ENCODE results near the gene WIZ. TPM values are rescaled to one million over a fixed set of nuclear protein-coding genes. Genes with fewer than 3 reads are reported as not detected.
"Not testable (repeated sequence)": the region's sequence is repeated elsewhere in the genome, so short reads cannot be mapped to it uniquely, and the experiment has no call there.

WIZ gene
- total and polyA plus RNA-seq, 11 donors = 19.0 to 52.4 (median 25.7) TPM

- WGBS, 4 donors = 0 to 1% (median 0%) methylated on average over 36 to 61 of the region's 61 CpGs
- peak; percentile 98 to 100 (median 99) for DNase-seq
- intact Hi-C loops (cut with DNase I) = loop anchor here in 7 of 10 donors (2.0 to 10.0 kb wide), 5 partner anchors 32 to 244 kb away; partner anchors contain the start of gene AKAP8 (in 2 of the 7)
- Histone ChIP-seq H3K4me1 (peaks cover 6 to 58% (median 39%) of the 10 kb centered on the region in 12 donors), H3K36me3 (peaks cover 0 to 44% (median 21%) of the 10 kb centered on the region in 9 donors), H3K27ac (peak within 1 kb of the TSS; percentile 71 to 95 (median 91)), H3K27me3 (no peaks in the 10 kb centered on the region), H3K4me3 (peak within 1 kb of the TSS; percentile 75 to 100 (median 93)), H3K9me3 (no peaks in the 10 kb centered on the region)
- peak; percentile 95 to 98 (median 96) for ATAC-seq
- TF ChIP-seq POLR2A (IDR thresholded peaks at IDR 0.05) = peak; percentile 53 to 91
- TF ChIP-seq, protein P1, sequence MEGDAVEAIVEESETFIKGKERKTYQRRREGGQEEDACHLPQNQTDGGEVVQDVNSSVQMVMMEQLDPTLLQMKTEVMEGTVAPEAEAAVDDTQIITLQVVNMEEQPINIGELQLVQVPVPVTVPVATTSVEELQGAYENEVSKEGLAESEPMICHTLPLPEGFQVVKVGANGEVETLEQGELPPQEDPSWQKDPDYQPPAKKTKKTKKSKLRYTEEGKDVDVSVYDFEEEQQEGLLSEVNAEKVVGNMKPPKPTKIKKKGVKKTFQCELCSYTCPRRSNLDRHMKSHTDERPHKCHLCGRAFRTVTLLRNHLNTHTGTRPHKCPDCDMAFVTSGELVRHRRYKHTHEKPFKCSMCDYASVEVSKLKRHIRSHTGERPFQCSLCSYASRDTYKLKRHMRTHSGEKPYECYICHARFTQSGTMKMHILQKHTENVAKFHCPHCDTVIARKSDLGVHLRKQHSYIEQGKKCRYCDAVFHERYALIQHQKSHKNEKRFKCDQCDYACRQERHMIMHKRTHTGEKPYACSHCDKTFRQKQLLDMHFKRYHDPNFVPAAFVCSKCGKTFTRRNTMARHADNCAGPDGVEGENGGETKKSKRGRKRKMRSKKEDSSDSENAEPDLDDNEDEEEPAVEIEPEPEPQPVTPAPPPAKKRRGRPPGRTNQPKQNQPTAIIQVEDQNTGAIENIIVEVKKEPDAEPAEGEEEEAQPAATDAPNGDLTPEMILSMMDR (IDR thresholded peaks at IDR 0.05) = peak; percentile 50 to 81 (median 63)
These were observed 31.0 kb downstream of the WIZ start, which contains the start of gene AKAP8L for GRCh38 chr19:15418579-15419412. Gene AKAP8L (minus strand): TSS chr19:15418988. CDS start chr19:15418923, 65 bp downstream.

DNA sequence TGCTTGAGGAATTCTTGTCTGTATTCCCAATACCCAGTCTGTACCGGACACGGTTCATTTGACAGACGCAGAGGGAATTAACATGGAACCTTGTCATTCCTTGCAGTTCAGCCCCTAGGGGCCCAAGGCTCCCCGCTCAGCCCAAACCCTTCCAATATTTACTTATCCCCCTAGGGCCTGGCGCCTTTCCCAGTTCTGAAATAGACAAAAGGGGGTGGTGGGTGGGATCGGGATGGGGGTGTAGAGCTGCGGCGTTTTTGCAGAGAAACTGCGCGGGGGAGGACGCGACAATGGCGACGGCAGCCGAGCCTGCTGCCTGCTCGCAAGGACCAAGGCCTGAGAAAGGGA, 31.6 kb downstream of the WIZ start:
- intact Hi-C loops (cut with DNase I) = loop anchor here in 7 of 10 donors (2.0 to 10.0 kb wide), 5 partner anchors 33 to 243 kb away; partner anchors contain the start of gene AKAP8 (in 2 of the 7)
- no peak for TF ChIP-seq POLR2A (IDR thresholded peaks at IDR 0.05)
- TF ChIP-seq, protein P1 (IDR thresholded peaks at IDR 0.05) = no peak
- peaks cover 6 to 64% (median 45%) of the 10 kb centered on the region in 12 donors for H3K4me1 ChIP-seq
- DNase-seq (peak in 3 of 5 donors; percentile 30 to 57 (median 40)), ATAC-seq (peak in 1 of 4 donors; percentile 0)
- H3K4me3 ChIP-seq = peak overlapping the region; percentile 75 to 100 (median 93)
- no peaks in the 10 kb centered on the region for H3K27me3 ChIP-seq
- H3K27ac ChIP-seq = peak overlapping the region; percentile 71 to 95 (median 91)
- H3K9me3 ChIP-seq = no peaks in the 10 kb centered on the region
- H3K36me3 ChIP-seq = peaks cover 0 to 38% (median 15%) of the 10 kb centered on the region in 9 donors
- 0 to 1% (median 1%) methylated on average over 16 of the region's 16 CpGs for WGBS, 4 donors

DNA sequence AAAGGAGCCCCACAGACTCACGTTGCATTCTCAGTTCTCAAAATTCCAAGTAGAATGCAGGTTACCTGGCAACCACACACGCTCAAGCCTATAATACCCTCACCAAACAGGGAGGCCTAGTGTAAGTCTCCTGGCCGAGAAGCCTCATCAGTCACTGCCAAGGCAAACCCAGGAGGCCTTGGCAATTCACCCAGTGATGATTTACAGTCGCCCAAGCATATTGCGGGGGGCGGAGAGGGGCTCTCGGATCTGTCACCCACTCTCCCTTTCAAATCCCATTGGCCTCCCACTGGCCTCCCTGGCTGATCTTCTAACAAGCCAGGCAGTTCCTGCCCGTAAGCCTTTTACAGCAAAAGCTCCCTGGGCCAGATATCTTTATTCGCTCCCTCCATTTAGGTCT, 32.1 kb downstream of the WIZ start:
- Histone ChIP-seq H3K4me3 (peak overlapping the region; percentile 75 to 100 (median 93)), H3K36me3 (peaks cover 0 to 33% (median 13%) of the 10 kb centered on the region in 9 donors), H3K4me1 (peaks cover 6 to 65% (median 48%) of the 10 kb centered on the region in 12 donors), H3K27ac (peak overlapping the region in 10 of 12 donors; percentile 83 to 95 (median 92)), H3K9me3 (no peaks in the 10 kb centered on the region), H3K27me3 (no peaks in the 10 kb centered on the region)
- DNase-seq (peak in 3 of 5 donors; percentile 21 to 39 (median 26)), ATAC-seq (no peak)
- WGBS, 4 donors = 5 to 11% (median 7%) methylated on average over 9 of the region's 9 CpGs
- TF ChIP-seq, protein P1 (IDR thresholded peaks at IDR 0.05) = no peak
- no peak for TF ChIP-seq POLR2A (IDR thresholded peaks at IDR 0.05)
- intact Hi-C loops (cut with DNase I) = loop anchor here in 7 of 10 donors (2.0 to 10.0 kb wide), 5 partner anchors 33 to 243 kb away; partner anchors contain the start of gene AKAP8 (in 2 of the 7)

DNA sequence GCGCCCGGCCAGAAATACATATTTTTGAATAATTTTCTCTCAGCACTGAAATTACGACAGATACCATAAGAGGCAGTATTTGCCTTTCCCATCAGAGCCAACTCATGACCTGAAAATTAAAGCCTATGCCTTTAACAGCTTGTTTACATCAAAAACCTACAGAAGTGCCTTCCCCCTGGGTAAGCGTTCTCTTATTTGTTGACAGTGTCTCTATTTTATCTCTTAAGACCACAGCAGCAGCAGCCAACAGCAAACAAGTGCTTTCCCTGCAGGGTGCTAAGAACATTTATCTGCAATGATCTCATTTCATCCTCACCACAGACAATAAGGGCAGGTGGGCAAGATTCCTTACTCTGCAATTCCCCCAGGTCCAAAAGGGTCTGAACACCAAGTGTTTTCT, 36.9 kb downstream of the WIZ start:
- Histone ChIP-seq H3K27me3 (no peaks in the 10 kb centered on the region), H3K36me3 (peaks cover 0 to 55% (median 38%) of the 10 kb centered on the region in 9 donors), H3K27ac (peak overlapping the region in 2 of 12 donors; percentile 23 to 45), H3K4me1 (peaks cover 11 to 87% (median 67%) of the 10 kb centered on the region in 12 donors), H3K9me3 (no peaks in the 10 kb centered on the region), H3K4me3 (no peak overlapping the region)
- WGBS, 4 donors = 65 to 79% (median 69%) methylated on average over 4 of the region's 4 CpGs
- ATAC-seq (no peak), DNase-seq (no peak)
- no peak for TF ChIP-seq POLR2A (IDR thresholded peaks at IDR 0.05)
- TF ChIP-seq, protein P1 (IDR thresholded peaks at IDR 0.05) = no peak
- intact Hi-C loops (cut with DNase I) = loop anchor here in 2 of 10 donors (10.0 kb wide), 2 partner anchors 148 to 238 kb away; no protein-coding TSS in a partner anchor

DNA sequence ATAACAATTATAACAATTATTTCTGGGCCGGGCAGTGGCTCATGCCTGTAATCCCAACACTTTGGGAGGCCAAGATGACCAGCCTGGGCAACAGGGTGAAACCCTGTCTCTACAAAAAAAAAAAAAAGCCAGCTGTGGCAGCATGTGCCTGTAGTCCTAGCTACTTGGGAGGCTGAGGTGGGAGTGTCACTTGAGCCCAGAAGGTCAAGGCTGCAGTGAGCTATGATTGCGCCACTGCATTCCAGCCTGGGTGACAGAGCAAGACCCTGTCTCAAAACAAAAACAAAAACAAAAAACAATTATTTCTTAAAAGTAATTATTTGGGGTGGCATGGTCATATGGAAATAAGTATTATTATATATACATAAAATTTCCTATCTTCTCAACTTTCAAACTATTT, 38.4 kb downstream of the WIZ start:
- Histone ChIP-seq H3K4me1 (peaks cover 6 to 79% (median 63%) of the 10 kb centered on the region in 12 donors), H3K27ac (peak overlapping the region in 1 of 12 donors; percentile 25), H3K36me3 (peaks cover 0 to 62% (median 41%) of the 10 kb centered on the region in 9 donors)
- intact Hi-C loops (cut with DNase I) = loop anchor here in 2 of 10 donors (10.0 kb wide), 2 partner anchors 147 to 237 kb away; no protein-coding TSS in a partner anchor
- H3K4me3 ChIP-seq, H3K9me3 ChIP-seq, H3K27me3 ChIP-seq: not testable (repeated sequence)
- peak in 2 of 5 donors; percentile 8 to 31 for DNase-seq
- ATAC-seq = peak in 1 of 4 donors; percentile 15
- 83 to 95% (median 87%) methylated on average over 2 of the region's 2 CpGs for WGBS, 4 donors
